ENCODE results near the gene ABI3.

ABI3 gene

DNA sequence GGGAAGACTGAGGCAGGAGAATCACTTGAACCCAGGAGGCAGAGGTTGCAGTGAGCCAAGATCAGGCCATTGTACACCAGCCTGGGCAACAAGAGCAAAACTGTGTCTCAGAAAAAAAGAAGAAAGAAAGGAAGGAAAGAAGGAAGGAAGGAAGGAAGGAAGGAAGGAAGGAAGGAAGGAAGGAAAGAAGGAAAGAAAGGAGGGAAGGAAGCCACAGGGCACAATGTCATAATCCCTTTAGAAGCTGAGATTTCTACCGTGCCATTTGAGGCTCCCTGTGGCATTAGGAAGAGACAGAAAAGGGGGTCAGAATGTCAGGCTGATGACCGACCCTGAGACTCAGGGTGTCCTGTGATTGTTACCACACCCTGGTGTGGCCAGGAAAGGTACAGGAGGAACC is 6.7 kb upstream of the ABI3 start:
- Histone ChIP-seq H4K20me1 (ENCODE audit: low read depth, low read length) (no peaks in the 10 kb centered on the region), H3K79me2 (ENCODE audit: insufficient read depth, low read length) (no peaks in the 10 kb centered on the region), H3K4me3 (ENCODE audit: insufficient read depth, low read length, poor library complexity, severe bottlenecking) (no peak overlapping the region), H3F3A (ENCODE audit: insufficient read depth) (no peaks in the 10 kb centered on the region), H3K9ac (ENCODE audit: low read length) (no peak overlapping the region), H3K9me3 (ENCODE audit: insufficient read depth, low read length) (no peaks in the 10 kb centered on the region), H3K4me2 (ENCODE audit: low read depth, low read length, poor library complexity, severe bottlenecking) (no peak overlapping the region), H3K27me3 (ENCODE audit: low read length) (no peaks in the 10 kb centered on the region), H3K36me3 (ENCODE audit: low read length) (no peaks in the 10 kb centered on the region), H2AFZ (ENCODE audit: low read depth, low read length, severe bottlenecking) (no peak overlapping the region), H3K27ac (ENCODE audit: low read depth, low read length) (no peak overlapping the region), H3K9me2 (replicated peaks; ENCODE audit: insufficient read depth, low read length) (no peaks in the 10 kb centered on the region)
- TF ChIP-seq CTCF (IDR thresholded peaks at IDR 0.05; ENCODE audit: insufficient read depth, low read length, poor library complexity, severe bottlenecking) = no peak
- TF ChIP-seq EZH2phosphoT487 (conservative IDR thresholded peaks at IDR 0.05; ENCODE audit: low read length) = no peak

- Histone ChIP-seq H3K4me2 (ENCODE audit: low read depth, low read length, poor library complexity, severe bottlenecking) (no peak overlapping the region), H2AFZ (ENCODE audit: low read depth, low read length, severe bottlenecking) (no peak overlapping the region), H3F3A (ENCODE audit: insufficient read depth) (no peaks in the 10 kb centered on the region), H3K9me2 (replicated peaks; ENCODE audit: insufficient read depth, low read length) (no peaks in the 10 kb centered on the region), H3K4me3 (ENCODE audit: insufficient read depth, low read length, poor library complexity, severe bottlenecking) (no peak overlapping the region), H4K20me1 (ENCODE audit: low read depth, low read length) (no peaks in the 10 kb centered on the region), H3K9me3 (ENCODE audit: insufficient read depth, low read length) (no peaks in the 10 kb centered on the region), H3K79me2 (ENCODE audit: insufficient read depth, low read length) (no peaks in the 10 kb centered on the region), H3K27me3 (ENCODE audit: low read length) (no peaks in the 10 kb centered on the region), H3K9ac (ENCODE audit: low read length) (no peak overlapping the region), H3K36me3 (ENCODE audit: low read length) (no peaks in the 10 kb centered on the region), H3K27ac (ENCODE audit: low read depth, low read length) (no peak overlapping the region)
- no peak for TF ChIP-seq EZH2phosphoT487 (conservative IDR thresholded peaks at IDR 0.05; ENCODE audit: low read length)
- TF ChIP-seq CTCF (IDR thresholded peaks at IDR 0.05; ENCODE audit: insufficient read depth, low read length, poor library complexity, severe bottlenecking) = no peak
Measured at GRCh38 chr17:49204516-49204915, 6.0 kb upstream of the ABI3 start.

DNA sequence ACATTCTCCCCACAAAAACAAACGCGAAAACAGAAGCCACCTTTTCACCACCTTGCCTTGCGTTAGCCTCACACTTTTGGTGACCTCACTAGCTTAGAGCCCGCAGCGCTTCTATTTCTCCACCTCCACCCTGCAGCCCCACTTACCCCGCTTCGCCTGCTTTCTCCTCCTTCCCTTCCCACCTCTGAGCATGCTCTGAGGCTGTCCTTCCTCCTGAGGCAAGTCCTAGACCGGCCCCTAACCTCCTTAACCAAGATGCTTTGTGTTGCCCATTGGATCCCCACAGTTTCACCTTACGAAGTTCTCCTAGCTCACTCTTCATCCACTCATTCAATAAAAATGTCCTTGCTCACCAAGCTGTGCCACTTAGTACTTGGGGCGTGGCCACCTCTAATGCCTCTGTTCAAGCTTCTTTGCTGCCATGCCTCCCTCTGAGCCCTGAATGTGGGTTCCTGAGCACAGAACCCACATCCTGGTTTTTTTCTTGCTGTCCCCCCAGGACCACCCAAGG is 1.4 kb upstream of the ABI3 start:
- H3K4me2 ChIP-seq (ENCODE audit: low read depth, low read length, poor library complexity, severe bottlenecking) = peak overlapping the region; percentile 88
- no peaks in the 10 kb centered on the region for H3K36me3 ChIP-seq (ENCODE audit: low read length)
- peaks cover 19% of the 10 kb centered on the region for H3K79me2 ChIP-seq (ENCODE audit: insufficient read depth, low read length)
- no peak overlapping the region for H3K27ac ChIP-seq (ENCODE audit: low read depth, low read length)
- H3K4me3 ChIP-seq (ENCODE audit: insufficient read depth, low read length, poor library complexity, severe bottlenecking) = no peak overlapping the region
- H4K20me1 ChIP-seq (ENCODE audit: low read depth, low read length) = no peaks in the 10 kb centered on the region
- TF ChIP-seq EZH2phosphoT487 (conservative IDR thresholded peaks at IDR 0.05; ENCODE audit: low read length) = no peak
- no peak for TF ChIP-seq CTCF (IDR thresholded peaks at IDR 0.05; ENCODE audit: insufficient read depth, low read length, poor library complexity, severe bottlenecking)
- no peaks in the 10 kb centered on the region for H3K27me3 ChIP-seq (ENCODE audit: low read length)
- no peak overlapping the region for H2AFZ ChIP-seq (ENCODE audit: low read depth, low read length, severe bottlenecking)
- peaks cover 31% of the 10 kb centered on the region for H3F3A ChIP-seq (ENCODE audit: insufficient read depth)
- H3K9me3 ChIP-seq (ENCODE audit: insufficient read depth, low read length) = no peaks in the 10 kb centered on the region
- no peaks in the 10 kb centered on the region for H3K9me2 ChIP-seq (replicated peaks; ENCODE audit: insufficient read depth, low read length)
- no peak overlapping the region for H3K9ac ChIP-seq (ENCODE audit: low read length)

Data from SU-DHL-6 (cell line).